ENCODE measurements around the gene KLRG1. TPM values are rescaled to one million over a fixed set of nuclear protein-coding genes. Genes with fewer than 3 reads are reported as not detected.

KLRG1 gene
- total and polyA plus RNA-seq, 12 donors, result 1.2 to 5.2 (median 2.8) TPM; not detected in 1

GRCh38 chr12:9051158-9051550 is 61.8 kb downstream of the KLRG1 start:
- H3K27ac ChIP-seq, result no peak overlapping the region
- H3K9me3 ChIP-seq (replicated peaks in 1 of 3), result no peaks in the 10 kb centered on the region
- no peaks in the 10 kb centered on the region for H3K4me1 ChIP-seq (replicated peaks in 1 of 2)
- no peaks in the 10 kb centered on the region for H3K36me3 ChIP-seq (replicated peaks in 1 of 2)
- no peak overlapping the region for H3K4me3 ChIP-seq
- no peak for DNase-seq
- no peaks in the 10 kb centered on the region for H3K27me3 ChIP-seq
- WGBS, 4 donors, result 59 to 72% (median 64%) methylated on average over 5 to 6 of the region's 6 CpGs
- intact Hi-C loops (cut with DNase I), result no loop called here
- TF ChIP-seq POLR2A (IDR thresholded peaks at IDR 0.05) (no peak), CTCF (IDR thresholded peaks at IDR 0.05) (no peak)

- Histone ChIP-seq H3K9me3 (replicated peaks in 1 of 3) (no peaks in the 10 kb centered on the region), H3K4me3 (no peak overlapping the region), H3K27me3 (no peaks in the 10 kb centered on the region), H3K27ac (no peak overlapping the region), H3K36me3 (replicated peaks in 1 of 2) (no peaks in the 10 kb centered on the region), H3K4me1 (replicated peaks in 1 of 2) (no peaks in the 10 kb centered on the region)
- DNase-seq, result no peak
- TF ChIP-seq POLR2A (IDR thresholded peaks at IDR 0.05) (no peak), CTCF (IDR thresholded peaks at IDR 0.05) (no peak)
- WGBS, 4 donors, result 62 to 70% (median 65%) methylated on average over 1 of the region's 1 CpG
- intact Hi-C loops (cut with DNase I), result no loop called here
Measured at GRCh38 chr12:9052610-9053009, 63.3 kb downstream of the KLRG1 start.

Other genes starting within 250 kb of the KLRG1 start
- gene A2ML1, start 166.9 kb upstream of the KLRG1 start, total RNA-seq, result 1 to 10 TPM in 1 of 9 donors, under 1 TPM in 1, not detected in 7; 0.15 to 1.4 TPM
- under 1 TPM in 2 of 3 donors, not detected in 1; 0.08 to 0.13 TPM for gene A2ML1, start 166.9 kb upstream of the KLRG1 start, polyA plus RNA-seq
- 10 to 100 TPM; 10.9 to 47.7 (median 26.4) TPM for gene PHC1, start 75.0 kb upstream of the KLRG1 start, total RNA-seq
- 10 to 100 TPM; 14.8 to 68.3 (median 43.1) TPM for gene PHC1, start 75.0 kb upstream of the KLRG1 start, polyA plus RNA-seq
- 100 to 1,000 TPM in 8 of 9 donors, 10 to 100 TPM in 1; 76.1 to 194 (median 141) TPM for gene M6PR, start 39.9 kb upstream of the KLRG1 start, total RNA-seq
- 10 to 100 TPM; 48.8 to 95.5 (median 92.2) TPM for gene M6PR, start 39.9 kb upstream of the KLRG1 start, polyA plus RNA-seq
- gene A2M, start 126.4 kb downstream of the KLRG1 start, total RNA-seq, result 100 to 1,000 TPM; 218 to 897 (median 349) TPM
- gene A2M, start 126.4 kb downstream of the KLRG1 start, polyA plus RNA-seq, result 100 to 1,000 TPM; 141 to 481 (median 164) TPM
- under 1 TPM in 7 of 9 donors, not detected in 2; 0.08 to 0.95 (median 0.44) TPM for gene PZP, start 218.8 kb downstream of the KLRG1 start, total RNA-seq
- under 1 TPM; 0.17 to 0.70 (median 0.24) TPM for gene PZP, start 218.8 kb downstream of the KLRG1 start, polyA plus RNA-seq